Esophagus muscularis mucosa (tissue), 3 donors: ENCODE data around the gene ARID3C.

ENCODE experiments used
- CTCF ChIP-seq, 3 experiments: fragments of 200-600 bp in 2 of 3; fragments of 450-650 bp in 1 of 3; sonication (generic) in 2 of 3; IDR thresholded peaks; one replicate each; pipeline ENCODE4 v1.5.1; 2017 to 2019; ENCODE audit warnings: antibody characterized with exemption in 3 of 3, mild to moderate bottlenecking in 2 of 3, moderate library complexity in 1 of 3
- POLR2A ChIP-seq: fragments of 450-650 bp; IDR thresholded peaks from one replicate; pipeline ENCODE4 v1.6.1; 2017; ENCODE audit warnings: antibody characterized with exemption, moderate library complexity, mild to moderate bottlenecking, low read depth

DNA sequence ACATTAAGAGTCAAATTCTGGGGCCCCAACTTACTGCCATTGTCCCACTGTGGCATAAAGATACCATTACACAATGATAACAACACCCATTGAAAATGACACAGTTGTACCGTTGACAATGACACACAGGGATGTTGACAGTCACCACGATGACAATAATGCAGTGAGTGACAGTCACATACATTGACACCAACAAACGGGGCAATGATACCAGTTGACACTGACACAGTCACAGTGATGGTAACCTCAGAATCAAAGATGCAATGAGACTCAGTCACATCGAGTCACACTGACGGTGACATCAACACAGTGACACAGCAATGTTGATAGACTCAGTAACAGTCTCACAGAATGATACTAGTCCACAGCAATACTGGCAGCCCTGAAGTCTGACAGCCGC is 56.2 kb downstream of the ARID3C start:
- TF ChIP-seq CTCF (IDR thresholded peaks at IDR 0.05) = no peak
- no peak for TF ChIP-seq POLR2A
